Activated CD8-positive, alpha-beta T cell treated with anti-CD3 and anti-CD28 coated beads, Interleukin-2, amount 10 ng/mL, durations not matched to agents 7 days and 5 days (primary cell): ENCODE measurements around the gene SIPA1L3. TPM values are rescaled to one million over a fixed set of nuclear protein-coding genes. Genes with fewer than 3 reads are reported as not detected.

Experiments
- ATAC-seq: fragments of 150-1000 bp; cut with Tn5 transposase; one replicate; pipeline ENCODE4 v1.10.0; 2021; ENCODE audit warnings: moderate library complexity
- CTCF ChIA-PET: fragments of 350-600 bp; sonication (Branson Sonifier 250); formaldehyde crosslinking; loops from one replicate; lab custom pipeline; 2021; ENCODE audit warnings: antibody characterized with exemption; lab: Charles Lee
- POLR2A ChIA-PET: fragments of 350-600 bp; sonication (Branson Sonifier 250); formaldehyde crosslinking; loops from one replicate; lab custom pipeline; 2021; ENCODE audit warnings: antibody characterized with exemption; lab: Charles Lee
- DNase-seq: peaks from one replicate; pipeline ENCODE4 v3.0.0-alpha.2; 2020
- H3K27ac Mint-ChIP-seq: one replicate; pipeline ENCODE4 v1.8.0; 2021; ENCODE audit warnings: mild to moderate bottlenecking, mixed read lengths
- H3K27me3 Mint-ChIP-seq: one replicate; pipeline ENCODE4 v1.8.0; 2021; ENCODE audit warnings: low read depth, mixed read lengths
- H3K36me3 Mint-ChIP-seq: one replicate; pipeline ENCODE4 v1.8.0; 2021; ENCODE audit warnings: low read depth, mixed read lengths
- H3K4me1 Mint-ChIP-seq: one replicate; pipeline ENCODE4 v1.8.0; 2021; ENCODE audit warnings: low read depth, mixed read lengths
- H3K4me3 Mint-ChIP-seq: one replicate; pipeline ENCODE4 v1.8.0; 2021; ENCODE audit warnings: mild to moderate bottlenecking, mixed read lengths
- H3K9me3 Mint-ChIP-seq: one replicate; pipeline ENCODE4 v1.8.0; 2022; ENCODE audit warnings: mixed read lengths; ENCODE audit not compliant: insufficient read depth
- total RNA-seq, 2 experiments: library from RNA; stranded (reverse); gene quantifications; one replicate each; pipeline ENCODE4 v1.2.3, GENCODE V29; 2021

The SIPA1L3 gene
- total RNA-seq, 2 experiments from 2014 or later = 18.3 to 20.2 TPM

- ChIA-PET CTCF (no interaction called here), POLR2A (no interaction called here)
- H3K27me3 Mint-ChIP-seq = no peaks in the 10 kb centered on the region
- DNase-seq (no peak), ATAC-seq (no peak)
- peaks cover 9% of the 10 kb centered on the region for H3K4me1 Mint-ChIP-seq
- H3K27ac Mint-ChIP-seq = no peak overlapping the region
- no peaks in the 10 kb centered on the region for H3K36me3 Mint-ChIP-seq
- H3K4me3 Mint-ChIP-seq = no peak overlapping the region
- no peaks in the 10 kb centered on the region for H3K9me3 Mint-ChIP-seq
Observed at GRCh38 chr19:37981785-37982475, 74.9 kb downstream of the SIPA1L3 start.

- H3K27ac Mint-ChIP-seq = no peak overlapping the region
- peaks cover 9% of the 10 kb centered on the region for H3K4me1 Mint-ChIP-seq
- DNase-seq (no peak), ATAC-seq (no peak)
- H3K9me3 Mint-ChIP-seq = no peaks in the 10 kb centered on the region
- H3K27me3 Mint-ChIP-seq = no peaks in the 10 kb centered on the region
- H3K4me3 Mint-ChIP-seq = no peak overlapping the region
- POLR2A ChIA-PET = no interaction called here
- no peaks in the 10 kb centered on the region for H3K36me3 Mint-ChIP-seq
- CTCF ChIA-PET = no interaction called here
Observed at GRCh38 chr19:37982655-37983054, 75.6 kb downstream of the SIPA1L3 start.

GRCh38 chr19:37983153-37983552 is 76.1 kb downstream of the SIPA1L3 start:
- CTCF ChIA-PET = no interaction called here
- Mint-ChIP-seq H3K4me1 (peaks cover 9% of the 10 kb centered on the region), H3K27me3 (no peaks in the 10 kb centered on the region)

GRCh38 chr19:37983916-37984315 is 76.9 kb downstream of the SIPA1L3 start:
- DNase-seq (no peak), ATAC-seq (no peak)
- POLR2A ChIA-PET = no interaction called here
- no peak overlapping the region for H3K4me3 Mint-ChIP-seq
- CTCF ChIA-PET = no interaction called here
- no peaks in the 10 kb centered on the region for H3K36me3 Mint-ChIP-seq
- peaks cover 11% of the 10 kb centered on the region for H3K4me1 Mint-ChIP-seq
- no peaks in the 10 kb centered on the region for H3K9me3 Mint-ChIP-seq
- no peak overlapping the region for H3K27ac Mint-ChIP-seq
- no peaks in the 10 kb centered on the region for H3K27me3 Mint-ChIP-seq

More at GRCh38 chr19:37983153-37983552, 76.1 kb downstream of the SIPA1L3 start:
- no peak for DNase-seq
- no peaks in the 10 kb centered on the region for H3K36me3 Mint-ChIP-seq
- POLR2A ChIA-PET = no interaction called here
- no peak for ATAC-seq
- H3K27ac Mint-ChIP-seq = no peak overlapping the region
- H3K4me3 Mint-ChIP-seq = no peak overlapping the region
- no peaks in the 10 kb centered on the region for H3K9me3 Mint-ChIP-seq

GRCh38 chr19:37986048-37986750 is 79.2 kb downstream of the SIPA1L3 start:
- Mint-ChIP-seq H3K4me3 (no peak overlapping the region), H3K36me3 (no peaks in the 10 kb centered on the region), H3K27me3 (no peaks in the 10 kb centered on the region), H3K27ac (peak overlapping the region; percentile 60), H3K4me1 (peaks cover 11% of the 10 kb centered on the region), H3K9me3 (no peaks in the 10 kb centered on the region)
- no peak for DNase-seq
- ATAC-seq = peak; percentile 33
- ChIA-PET POLR2A (no interaction called here), CTCF (interaction anchor here (0.7 to 1.9 kb wide), 3 partner anchors 15 to 83 kb away, joined by 3 to 7 read pairs (median 4); no protein-coding TSS in a partner anchor)

GRCh38 chr19:37987356-37988332 is 80.6 kb downstream of the SIPA1L3 start:
- no peak for DNase-seq
- H3K9me3 Mint-ChIP-seq = no peaks in the 10 kb centered on the region
- H3K4me1 Mint-ChIP-seq = peaks cover 11% of the 10 kb centered on the region
- POLR2A ChIA-PET = no interaction called here
- ATAC-seq = no peak
- H3K36me3 Mint-ChIP-seq = no peaks in the 10 kb centered on the region
- no peak overlapping the region for H3K27ac Mint-ChIP-seq
- no peak overlapping the region for H3K4me3 Mint-ChIP-seq
- no peaks in the 10 kb centered on the region for H3K27me3 Mint-ChIP-seq
- CTCF ChIA-PET = interaction anchor here (1.9 kb wide), 1 partner anchor 85 kb away, joined by 7 read pairs; no protein-coding TSS in a partner anchor

GRCh38 chr19:37988758-37989635 is 82.0 kb downstream of the SIPA1L3 start:
- POLR2A ChIA-PET = no interaction called here
- no peaks in the 10 kb centered on the region for H3K36me3 Mint-ChIP-seq
- H3K27ac Mint-ChIP-seq = no peak overlapping the region
- H3K27me3 Mint-ChIP-seq = no peaks in the 10 kb centered on the region
- no peaks in the 10 kb centered on the region for H3K9me3 Mint-ChIP-seq
- DNase-seq = no peak
- no peak for ATAC-seq
- CTCF ChIA-PET = interaction anchor here (1.2 kb wide), 1 partner anchor 87 kb away, joined by 3 read pairs; no protein-coding TSS in a partner anchor
- no peak overlapping the region for H3K4me3 Mint-ChIP-seq
- peaks cover 11% of the 10 kb centered on the region for H3K4me1 Mint-ChIP-seq

GRCh38 chr19:37989855-37990254 is 82.8 kb downstream of the SIPA1L3 start:
- DNase-seq (no peak), ATAC-seq (no peak)
- Mint-ChIP-seq H3K36me3 (no peaks in the 10 kb centered on the region), H3K27ac (no peak overlapping the region), H3K4me1 (peaks cover 11% of the 10 kb centered on the region), H3K9me3 (no peaks in the 10 kb centered on the region), H3K4me3 (no peak overlapping the region), H3K27me3 (no peaks in the 10 kb centered on the region)
- POLR2A ChIA-PET = no interaction called here
- CTCF ChIA-PET = interaction anchor here (1.2 kb wide), 1 partner anchor 88 kb away, joined by 3 read pairs; no protein-coding TSS in a partner anchor

- CTCF ChIA-PET = no interaction called here
- no peak overlapping the region for H3K4me3 Mint-ChIP-seq
- DNase-seq (no peak), ATAC-seq (no peak)
- no peaks in the 10 kb centered on the region for H3K27me3 Mint-ChIP-seq
- no peaks in the 10 kb centered on the region for H3K36me3 Mint-ChIP-seq
- H3K27ac Mint-ChIP-seq = no peak overlapping the region
- no peaks in the 10 kb centered on the region for H3K9me3 Mint-ChIP-seq
- H3K4me1 Mint-ChIP-seq = peaks cover 11% of the 10 kb centered on the region
- POLR2A ChIA-PET = no interaction called here
Observed at GRCh38 chr19:37990362-37990761, 83.4 kb downstream of the SIPA1L3 start.

- Mint-ChIP-seq H3K9me3 (no peaks in the 10 kb centered on the region), H3K4me3 (no peak overlapping the region), H3K36me3 (no peaks in the 10 kb centered on the region), H3K4me1 (peaks cover 7% of the 10 kb centered on the region), H3K27ac (no peak overlapping the region), H3K27me3 (no peaks in the 10 kb centered on the region)
- ChIA-PET CTCF (interaction anchor here (1.3 kb wide), 1 partner anchor 13 kb away, joined by 4 read pairs; no protein-coding TSS in a partner anchor), POLR2A (no interaction called here)
- ATAC-seq (no peak), DNase-seq (no peak)
Observed at GRCh38 chr19:37991176-37991835, 84.3 kb downstream of the SIPA1L3 start.
